Measurements from ENCODE around the gene MBNL2.

Gene MBNL2

DNA sequence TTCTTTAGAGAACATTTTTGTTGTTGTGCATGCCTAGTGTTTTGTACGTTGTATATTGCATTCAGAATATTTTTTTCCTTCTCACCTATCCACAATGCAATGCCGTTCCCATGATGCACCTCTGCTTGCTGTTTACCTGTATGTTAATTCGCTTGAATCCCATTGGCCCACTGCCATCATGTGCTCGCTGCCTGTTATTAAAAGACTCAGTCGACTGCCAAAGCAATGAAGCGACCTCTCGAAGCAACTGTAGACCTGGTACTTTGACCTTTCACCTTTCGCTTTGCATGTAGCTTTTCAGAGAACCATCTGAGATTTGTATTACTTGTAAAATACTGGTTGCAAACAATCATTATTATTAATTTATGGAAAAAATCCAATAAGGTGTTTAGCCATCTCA lies 134.5 kb downstream of the MBNL2 start:
- Histone ChIP-seq H3K9ac (no peak overlapping the region), H3K79me2 (ENCODE audit: insufficient read depth, low read depth) (no peaks in the 10 kb centered on the region), H3K27ac (no peak overlapping the region), H3K36me3 (ENCODE audit: insufficient read depth) (no peaks in the 10 kb centered on the region), H4K20me1 (ENCODE audit: insufficient read depth) (no peaks in the 10 kb centered on the region), H3K4me3 (IDR thresholded peaks at IDR 0.05; ENCODE audit: insufficient read depth, low read depth, low read length) (no peak overlapping the region), H3K4me1 (ENCODE audit: low read depth, poor library complexity, severe bottlenecking) (no peaks in the 10 kb centered on the region), H3K4me2 (no peak overlapping the region), H2AFZ (ENCODE audit: low read depth) (no peak overlapping the region), H3K27me3 (ENCODE audit: insufficient read depth, low read depth) (no peaks in the 10 kb centered on the region)
- TF ChIP-seq, protein P1, sequence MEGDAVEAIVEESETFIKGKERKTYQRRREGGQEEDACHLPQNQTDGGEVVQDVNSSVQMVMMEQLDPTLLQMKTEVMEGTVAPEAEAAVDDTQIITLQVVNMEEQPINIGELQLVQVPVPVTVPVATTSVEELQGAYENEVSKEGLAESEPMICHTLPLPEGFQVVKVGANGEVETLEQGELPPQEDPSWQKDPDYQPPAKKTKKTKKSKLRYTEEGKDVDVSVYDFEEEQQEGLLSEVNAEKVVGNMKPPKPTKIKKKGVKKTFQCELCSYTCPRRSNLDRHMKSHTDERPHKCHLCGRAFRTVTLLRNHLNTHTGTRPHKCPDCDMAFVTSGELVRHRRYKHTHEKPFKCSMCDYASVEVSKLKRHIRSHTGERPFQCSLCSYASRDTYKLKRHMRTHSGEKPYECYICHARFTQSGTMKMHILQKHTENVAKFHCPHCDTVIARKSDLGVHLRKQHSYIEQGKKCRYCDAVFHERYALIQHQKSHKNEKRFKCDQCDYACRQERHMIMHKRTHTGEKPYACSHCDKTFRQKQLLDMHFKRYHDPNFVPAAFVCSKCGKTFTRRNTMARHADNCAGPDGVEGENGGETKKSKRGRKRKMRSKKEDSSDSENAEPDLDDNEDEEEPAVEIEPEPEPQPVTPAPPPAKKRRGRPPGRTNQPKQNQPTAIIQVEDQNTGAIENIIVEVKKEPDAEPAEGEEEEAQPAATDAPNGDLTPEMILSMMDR (conservative IDR thresholded peaks at IDR 0.05; ENCODE audit: low read depth, low read length): no peak

- H4K20me1 ChIP-seq (ENCODE audit: insufficient read depth): no peaks in the 10 kb centered on the region
- no peak overlapping the region for H3K4me3 ChIP-seq (IDR thresholded peaks at IDR 0.05; ENCODE audit: insufficient read depth, low read depth, low read length)
- H3K4me1 ChIP-seq (ENCODE audit: low read depth, poor library complexity, severe bottlenecking): no peaks in the 10 kb centered on the region
- no peak overlapping the region for H3K27ac ChIP-seq
- no peaks in the 10 kb centered on the region for H3K36me3 ChIP-seq (ENCODE audit: insufficient read depth)
- TF ChIP-seq, protein P1 (conservative IDR thresholded peaks at IDR 0.05; ENCODE audit: low read depth, low read length): peak; percentile 76
- no peak overlapping the region for H3K4me2 ChIP-seq
- no peak overlapping the region for H2AFZ ChIP-seq (ENCODE audit: low read depth)
- no peaks in the 10 kb centered on the region for H3K79me2 ChIP-seq (ENCODE audit: insufficient read depth, low read depth)
- no peak overlapping the region for H3K9ac ChIP-seq
- no peaks in the 10 kb centered on the region for H3K27me3 ChIP-seq (ENCODE audit: insufficient read depth, low read depth)
Measured at GRCh38 chr13:97359181-97360057, 137.3 kb downstream of the MBNL2 start.

- no peaks in the 10 kb centered on the region for H3K79me2 ChIP-seq (ENCODE audit: insufficient read depth, low read depth)
- H3K4me1 ChIP-seq (ENCODE audit: low read depth, poor library complexity, severe bottlenecking): no peaks in the 10 kb centered on the region
- H2AFZ ChIP-seq (ENCODE audit: low read depth): no peak overlapping the region
- H3K4me3 ChIP-seq (IDR thresholded peaks at IDR 0.05; ENCODE audit: insufficient read depth, low read depth, low read length): no peak overlapping the region
- H3K27ac ChIP-seq: no peak overlapping the region
- H3K9ac ChIP-seq: no peak overlapping the region
- no peaks in the 10 kb centered on the region for H3K27me3 ChIP-seq (ENCODE audit: insufficient read depth, low read depth)
- no peaks in the 10 kb centered on the region for H4K20me1 ChIP-seq (ENCODE audit: insufficient read depth)
- TF ChIP-seq, protein P1 (conservative IDR thresholded peaks at IDR 0.05; ENCODE audit: low read depth, low read length): no peak
- no peaks in the 10 kb centered on the region for H3K36me3 ChIP-seq (ENCODE audit: insufficient read depth)
- H3K4me2 ChIP-seq: no peak overlapping the region
Measured at GRCh38 chr13:97360610-97361009, 138.5 kb downstream of the MBNL2 start.

GRCh38 chr13:97364031-97364430 lies 141.9 kb downstream of the MBNL2 start:
- TF ChIP-seq, protein P1 (conservative IDR thresholded peaks at IDR 0.05; ENCODE audit: low read depth, low read length): no peak
- peaks cover 5% of the 10 kb centered on the region for H3K4me1 ChIP-seq (ENCODE audit: low read depth, poor library complexity, severe bottlenecking)

More at GRCh38 chr13:97364031-97364430, 141.9 kb downstream of the MBNL2 start:
- Histone ChIP-seq H3K4me2 (no peak overlapping the region), H3K79me2 (ENCODE audit: insufficient read depth, low read depth) (no peaks in the 10 kb centered on the region), H2AFZ (ENCODE audit: low read depth) (no peak overlapping the region), H4K20me1 (ENCODE audit: insufficient read depth) (no peaks in the 10 kb centered on the region), H3K4me3 (IDR thresholded peaks at IDR 0.05; ENCODE audit: insufficient read depth, low read depth, low read length) (no peak overlapping the region), H3K36me3 (ENCODE audit: insufficient read depth) (no peaks in the 10 kb centered on the region), H3K9ac (no peak overlapping the region), H3K27me3 (ENCODE audit: insufficient read depth, low read depth) (no peaks in the 10 kb centered on the region), H3K27ac (no peak overlapping the region)

Data from KMS-11 (cell line).